Left lung (tissue), 10 donors: Measurements from ENCODE around the gene CUTA. TPM values are rescaled to one million over a fixed set of nuclear protein-coding genes. Genes with fewer than 3 reads are reported as not detected.
A peak's percentile ranks its signal among the peaks of the same experiment; 100 is the strongest.

ENCODE experiments used
- ATAC-seq: fragments of 200-7000 bp; cut with Tn5 transposase; one replicate; pipeline ENCODE4 v1.9.1; 2020; ENCODE audit warnings: moderate library complexity
- DNase-seq, 4 donors: peaks; one replicate each; pipeline ENCODE4 v3.0.0-alpha.2; 2013 to 2020
- H3K27ac ChIP-seq, 2 donors: fragments of 200-600 bp; sonication (generic) in 1 of 2; one replicate each; pipeline versions ENCODE4 v1.5.0 to v1.8.0; 2020 to 2021
- H3K27me3 ChIP-seq, 2 donors: fragments of 200-600 bp; sonication (generic) in 1 of 2; one replicate each; pipeline versions ENCODE4 v1.5.0 to v1.8.0; 2020 to 2021
- H3K36me3 ChIP-seq, 2 donors: fragments of 200-600 bp; sonication (generic) in 1 of 2; one replicate each; pipeline versions ENCODE4 v1.5.0 to v1.8.0; 2020 to 2021
- H3K4me1 ChIP-seq, 2 donors: fragments of 200-600 bp; one replicate each; pipeline ENCODE4 v1.8.0; 2021
- H3K4me3 ChIP-seq, 2 donors: fragments of 200-600 bp; sonication (generic) in 1 of 2; one replicate each; pipeline versions ENCODE4 v1.5.0 to v1.8.0; 2020 to 2021; ENCODE audit warnings: mild to moderate bottlenecking in 1 of 2
- H3K9me3 ChIP-seq, 2 donors: fragments of 200-600 bp; sonication (generic) in 1 of 2; one replicate each; pipeline versions ENCODE4 v1.5.0 to v1.8.0; 2020 to 2021
- intact Hi-C, 2 donors: fragments of 100-400 bp; cut with DNase I; formaldehyde crosslinking; loops; one replicate each; pipeline versions ENCODE4 v1.11.2 to v1.14.2; 2022
- polyA plus RNA-seq, 6 donors: library from polyadenylated mRNA; unstranded; fragments of 120-200 nt; gene quantifications; one replicate each; pipeline ENCODE4 v1.2.1, GENCODE V29; 2013; ENCODE audit not compliant: insufficient read length in 6 of 6
- total RNA-seq, 2 donors: library from RNA; stranded (reverse); fragmentation: NEBNext Ultra II Directional; extraction: Animal tissue kit (Norgen Biotek cat#: 25700); gene quantifications; one replicate each; pipeline ENCODE4 v1.2.1, GENCODE V29; 2021
- TF ChIP-seq, protein P1 (sequence below), 2 donors: fragments of 200-600 bp; sonication (generic) in 1 of 2; IDR thresholded peaks; one replicate each; pipeline versions ENCODE4 v1.5.0 to v1.8.0; 2021; ENCODE audit warnings: antibody characterized with exemption in 2 of 2
- donor health status: DM: no; HTN: yes; CAD: no.
- donor health status: DM: no; HTN: no; CAD: no.

CUTA gene
- total and polyA plus RNA-seq, 8 donors, result 144 to 189 (median 175) TPM

DNA sequence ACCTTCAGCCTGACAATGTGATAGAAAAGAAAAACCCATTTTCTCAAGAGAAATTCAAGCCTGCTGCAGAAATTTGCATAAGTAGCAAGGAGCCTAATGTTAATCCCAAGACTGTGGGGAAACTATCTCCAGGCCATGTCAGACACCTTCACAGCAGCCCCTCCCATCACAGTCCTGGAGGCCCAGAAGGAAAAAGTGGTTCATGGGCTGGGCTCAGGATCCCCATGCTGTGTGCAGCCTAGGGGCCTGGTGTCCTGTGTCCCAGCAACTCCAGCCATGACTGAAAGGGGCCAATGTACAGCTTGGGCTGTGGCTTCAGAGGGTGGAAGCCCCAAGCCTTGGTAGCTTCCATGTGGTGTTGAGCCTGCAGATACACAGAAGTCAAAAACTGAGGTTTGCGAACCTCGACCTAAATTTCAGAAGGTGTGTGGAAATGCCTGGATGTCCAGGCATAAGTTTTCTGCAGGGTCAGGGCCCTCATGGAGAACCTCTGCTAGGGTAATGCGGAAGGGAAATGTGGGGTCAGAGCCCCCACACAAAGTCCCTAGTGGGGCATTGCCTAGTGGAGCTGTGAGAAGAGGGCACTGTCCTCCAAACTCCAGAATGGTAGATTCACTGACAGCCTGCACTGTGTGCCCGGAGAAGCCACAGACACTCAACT, 48.3 kb upstream of the CUTA start:
- H3K27me3 ChIP-seq, result no peaks in the 10 kb centered on the region
- ATAC-seq (no peak), DNase-seq (no peak)
- H3K9me3 ChIP-seq, result no peaks in the 10 kb centered on the region
- H3K27ac ChIP-seq, result no peak overlapping the region
- TF ChIP-seq, protein P1, sequence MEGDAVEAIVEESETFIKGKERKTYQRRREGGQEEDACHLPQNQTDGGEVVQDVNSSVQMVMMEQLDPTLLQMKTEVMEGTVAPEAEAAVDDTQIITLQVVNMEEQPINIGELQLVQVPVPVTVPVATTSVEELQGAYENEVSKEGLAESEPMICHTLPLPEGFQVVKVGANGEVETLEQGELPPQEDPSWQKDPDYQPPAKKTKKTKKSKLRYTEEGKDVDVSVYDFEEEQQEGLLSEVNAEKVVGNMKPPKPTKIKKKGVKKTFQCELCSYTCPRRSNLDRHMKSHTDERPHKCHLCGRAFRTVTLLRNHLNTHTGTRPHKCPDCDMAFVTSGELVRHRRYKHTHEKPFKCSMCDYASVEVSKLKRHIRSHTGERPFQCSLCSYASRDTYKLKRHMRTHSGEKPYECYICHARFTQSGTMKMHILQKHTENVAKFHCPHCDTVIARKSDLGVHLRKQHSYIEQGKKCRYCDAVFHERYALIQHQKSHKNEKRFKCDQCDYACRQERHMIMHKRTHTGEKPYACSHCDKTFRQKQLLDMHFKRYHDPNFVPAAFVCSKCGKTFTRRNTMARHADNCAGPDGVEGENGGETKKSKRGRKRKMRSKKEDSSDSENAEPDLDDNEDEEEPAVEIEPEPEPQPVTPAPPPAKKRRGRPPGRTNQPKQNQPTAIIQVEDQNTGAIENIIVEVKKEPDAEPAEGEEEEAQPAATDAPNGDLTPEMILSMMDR (IDR thresholded peaks at IDR 0.05), result no peak
- intact Hi-C loops, result no loop called here
- no peaks in the 10 kb centered on the region for H3K36me3 ChIP-seq
- H3K4me3 ChIP-seq, result no peak overlapping the region
- H3K4me1 ChIP-seq, result no peaks in the 10 kb centered on the region

DNA sequence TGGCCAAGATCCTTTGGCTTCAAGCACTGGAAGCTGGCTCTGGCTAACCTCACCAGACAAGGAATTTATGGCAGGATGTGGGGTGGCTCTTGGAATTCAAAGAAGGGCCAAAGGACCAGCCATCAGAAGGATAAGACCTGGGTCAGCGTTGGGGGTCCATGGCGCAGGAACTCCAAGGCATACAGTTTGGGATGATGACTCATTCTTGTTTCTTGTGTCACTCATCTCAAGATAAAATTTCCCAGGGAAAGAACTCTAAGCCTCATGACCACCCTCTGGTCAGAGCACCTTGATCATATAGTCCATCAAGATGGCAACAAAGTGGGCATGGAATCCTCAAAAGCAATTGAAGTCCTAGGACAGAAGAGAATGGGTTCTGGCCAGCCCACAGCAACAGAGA, 41.3 kb upstream of the CUTA start:
- ATAC-seq, result no peak
- intact Hi-C loops, result no loop called here
- TF ChIP-seq, protein P1 (IDR thresholded peaks at IDR 0.05), result no peak

DNA sequence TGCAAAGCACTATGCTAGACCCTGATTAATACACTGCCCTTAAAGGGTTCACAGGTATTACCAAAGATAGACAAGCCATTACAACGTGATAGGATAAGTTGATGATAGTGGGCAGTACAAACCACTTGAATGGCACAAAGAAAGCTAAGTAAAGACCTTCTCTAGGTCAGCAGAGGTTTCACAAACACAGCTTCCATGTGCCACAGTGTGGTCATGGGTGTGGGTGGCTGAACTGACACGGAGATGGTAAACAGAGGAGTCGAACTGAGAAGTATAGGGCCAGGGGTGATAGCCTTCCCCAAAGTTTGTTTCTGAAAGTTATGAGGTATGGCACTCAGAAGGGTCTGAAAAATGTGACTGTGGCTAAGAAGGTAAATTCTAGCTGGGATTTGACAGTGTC, 40.8 kb upstream of the CUTA start:
- peaks cover 0 to 13% of the 10 kb centered on the region in 2 donors for H3K36me3 ChIP-seq
- H3K4me1 ChIP-seq, result peaks cover 6 to 18% of the 10 kb centered on the region in 2 donors
- intact Hi-C loops, result no loop called here
- no peak overlapping the region for H3K4me3 ChIP-seq
- ATAC-seq (no peak), DNase-seq (no peak)
- H3K27ac ChIP-seq, result no peak overlapping the region
- no peaks in the 10 kb centered on the region for H3K27me3 ChIP-seq
- H3K9me3 ChIP-seq, result no peaks in the 10 kb centered on the region
- TF ChIP-seq, protein P1 (IDR thresholded peaks at IDR 0.05), result no peak

More for the DNA sequence above, 41.3 kb upstream of the CUTA start:
- H3K4me1 ChIP-seq, result peaks cover 6 to 14% of the 10 kb centered on the region in 2 donors
- no peaks in the 10 kb centered on the region for H3K27me3 ChIP-seq
- no peaks in the 10 kb centered on the region for H3K9me3 ChIP-seq
- H3K36me3 ChIP-seq, result peaks cover 0 to 13% of the 10 kb centered on the region in 2 donors
- DNase-seq, result no peak
- H3K27ac ChIP-seq, result no peak overlapping the region
- H3K4me3 ChIP-seq, result no peak overlapping the region

DNA sequence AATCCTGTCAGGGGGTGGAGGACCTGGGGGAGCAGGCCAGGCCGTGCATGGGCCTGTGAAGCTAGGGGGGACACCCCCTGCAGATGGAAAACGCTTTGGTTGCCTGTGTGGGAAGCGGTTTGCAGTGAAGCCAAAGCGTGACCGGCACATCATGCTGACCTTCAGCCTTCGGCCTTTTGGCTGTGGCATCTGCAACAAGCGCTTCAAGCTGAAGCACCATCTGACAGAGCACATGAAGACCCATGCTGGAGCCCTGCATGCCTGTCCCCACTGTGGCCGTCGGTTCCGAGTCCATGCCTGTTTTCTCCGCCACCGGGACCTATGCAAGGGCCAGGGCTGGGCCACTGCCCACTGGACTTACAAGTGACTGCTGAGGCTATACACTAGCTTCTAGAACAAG, 38.2 kb upstream of the CUTA start:
- no peaks in the 10 kb centered on the region for H3K9me3 ChIP-seq
- DNase-seq, result no peak
- TF ChIP-seq, protein P1 (IDR thresholded peaks at IDR 0.05), result no peak
- no peak overlapping the region for H3K27ac ChIP-seq
- no peak for ATAC-seq
- no peaks in the 10 kb centered on the region for H3K27me3 ChIP-seq
- intact Hi-C loops, result no loop called here
- peaks cover 0 to 13% of the 10 kb centered on the region in 2 donors for H3K36me3 ChIP-seq
- peaks cover 6 to 39% of the 10 kb centered on the region in 2 donors for H3K4me1 ChIP-seq
- H3K4me3 ChIP-seq, result no peak overlapping the region

DNA sequence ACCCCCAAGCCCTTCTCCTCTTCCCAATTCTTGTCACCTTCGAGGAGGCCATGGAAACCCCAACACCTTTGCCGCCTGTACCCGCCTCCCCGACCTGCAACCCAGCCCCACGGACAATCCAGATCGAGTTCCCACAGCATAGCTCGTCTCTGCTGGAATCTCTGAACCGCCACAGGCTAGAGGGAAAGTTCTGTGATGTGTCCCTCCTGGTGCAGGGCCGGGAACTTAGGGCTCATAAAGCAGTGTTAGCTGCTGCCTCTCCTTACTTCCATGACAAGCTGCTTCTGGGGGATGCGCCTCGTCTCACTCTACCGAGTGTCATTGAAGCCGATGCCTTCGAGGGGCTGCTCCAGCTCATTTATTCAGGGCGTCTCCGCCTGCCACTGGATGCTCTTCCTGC, 37.1 kb upstream of the CUTA start:
- TF ChIP-seq, protein P1 (IDR thresholded peaks at IDR 0.05), result no peak
- Histone ChIP-seq H3K4me3 (peak overlapping the region; percentile 86 to 98), H3K27me3 (no peaks in the 10 kb centered on the region), H3K36me3 (peaks cover 0 to 13% of the 10 kb centered on the region in 2 donors), H3K27ac (no peak overlapping the region), H3K4me1 (peaks cover 6 to 50% of the 10 kb centered on the region in 2 donors), H3K9me3 (no peaks in the 10 kb centered on the region)
- DNase-seq, result no peak
- intact Hi-C loops, result no loop called here
- no peak for ATAC-seq
